HEK293 (cell line): ENCODE data around the gene SPDYC.

Experiments
- CTCF ChIP-seq: fragments of 450-650 bp; formaldehyde crosslinking; IDR thresholded peaks from 2 replicates; pipeline ENCODE4 v1.5.1; 2016; ENCODE audit warnings: missing biosample characterization, missing genetic modification characterization
- MEIS1 ChIP-seq: sonication (generic); formaldehyde crosslinking; IDR thresholded peaks from 2 replicates; pipeline ENCODE4 v1.8.1; 2022; ENCODE audit warnings: missing genetic modification reagents, mild to moderate bottlenecking, borderline replicate concordance
- PBX3 ChIP-seq: sonication (generic); formaldehyde crosslinking; IDR thresholded peaks from 2 replicates; pipeline ENCODE4 v1.8.1; 2022; ENCODE audit warnings: mild to moderate bottlenecking, moderate library complexity, missing genetic modification reagents
- REST ChIP-seq: fragments of 450-650 bp; formaldehyde crosslinking; IDR thresholded peaks from 2 replicates; pipeline ENCODE4 v1.5.1; 2016; ENCODE audit warnings: missing biosample characterization, missing genetic modification characterization
- YY1 ChIP-seq: fragments of 450-650 bp; formaldehyde crosslinking; IDR thresholded peaks from 2 replicates; pipeline ENCODE4 v1.5.1; 2018; ENCODE audit warnings: missing biosample characterization, missing genetic modification characterization
- ZBTB44 ChIP-seq: fragments of 450-650 bp; IDR thresholded peaks from 2 replicates; pipeline ENCODE4 v1.5.1; 2018; ENCODE audit warnings: missing biosample characterization, mild to moderate bottlenecking, missing genetic modification characterization
- ZNF23 ChIP-seq: fragments of 450-650 bp; formaldehyde crosslinking; IDR thresholded peaks from 2 replicates; pipeline ENCODE4 v1.5.1; 2016; ENCODE audit warnings: missing biosample characterization, missing genetic modification characterization, borderline replicate concordance
- ZNF366 ChIP-seq: fragments of 450-650 bp; formaldehyde crosslinking; conservative IDR thresholded peaks from 2 replicates; pipeline ENCODE4 v1.5.1; 2016; ENCODE audit warnings: missing biosample characterization, missing genetic modification characterization
- ZNF501 ChIP-seq: fragments of 450-650 bp; formaldehyde crosslinking; IDR thresholded peaks from 2 replicates; pipeline ENCODE4 v1.5.1; 2016; ENCODE audit warnings: missing biosample characterization, missing genetic modification characterization
- ZNF639 ChIP-seq: fragments of 450-650 bp; formaldehyde crosslinking; IDR thresholded peaks from 2 replicates; pipeline ENCODE4 v1.5.1; 2016; ENCODE audit warnings: missing biosample characterization, missing genetic modification characterization
- ZSCAN23 ChIP-seq: fragments of 450-650 bp; formaldehyde crosslinking; IDR thresholded peaks from 2 replicates; pipeline ENCODE4 v1.5.1; 2016; ENCODE audit warnings: missing biosample characterization, missing genetic modification characterization
- ZSCAN5A ChIP-seq: fragments of 450-650 bp; formaldehyde crosslinking; IDR thresholded peaks from 2 replicates; pipeline ENCODE4 v1.5.1; 2016; ENCODE audit warnings: missing biosample characterization, missing genetic modification characterization

GRCh38 chr11:65181569-65182257 is 11.7 kb downstream of the SPDYC start, which contains the start of gene CAPN1:
- TF ChIP-seq CTCF (tag by site-specific recombination) (no peak), ZNF501 (tag by site-specific recombination) (no peak), ZSCAN5A (tag by site-specific recombination) (no peak), ZNF366 (tag by site-specific recombination) (no peak), ZSCAN23 (tag by site-specific recombination) (no peak), REST (tag by site-specific recombination) (no peak), ZNF639 (tag by site-specific recombination) (no peak), YY1 (tag by site-specific recombination) (no peak), ZBTB44 (no peak), ZNF23 (tag by site-specific recombination) (no peak), MEIS1 (CRISPR knock-in tag) (no peak), PBX3 (CRISPR knock-in tag) (no peak)
